Left ventricle myocardium inferior (tissue), 1 donor: ENCODE results near the gene STATH. TPM values are rescaled to one million over a fixed set of nuclear protein-coding genes. Genes with fewer than 3 reads are reported as not detected.
"Not testable (repeated sequence)": the region's sequence is repeated elsewhere in the genome, so short reads cannot be mapped to it uniquely, and the experiment has no call there.

ENCODE experiments used
- DNase-seq: peaks from one replicate; pipeline ENCODE4 v3.0.0-alpha.2; 2020
- H3K27ac ChIP-seq: fragments of 200-600 bp; replicated peaks from 2 replicates; pipeline ENCODE4 v1.8.0; 2021
- H3K27me3 ChIP-seq: fragments of 200-600 bp; 2 replicates; pipeline ENCODE4 v1.8.0; 2021; ENCODE audit warnings: low read depth
- H3K36me3 ChIP-seq: fragments of 200-600 bp; 2 replicates; pipeline ENCODE4 v1.8.0; 2021
- H3K4me1 ChIP-seq: fragments of 200-600 bp; 2 replicates; pipeline ENCODE4 v1.8.0; 2021
- H3K4me3 ChIP-seq: fragments of 200-600 bp; 2 replicates; pipeline ENCODE4 v1.8.0; 2021; ENCODE audit warnings: mild to moderate bottlenecking, moderate library complexity
- H3K9me3 ChIP-seq: fragments of 200-600 bp; replicated peaks from 2 replicates; pipeline ENCODE4 v1.8.0; 2021
- CTCF ChIP-seq: fragments of 200-600 bp; IDR thresholded peaks from 2 replicates; pipeline ENCODE4 v1.8.0; 2021; ENCODE audit warnings: antibody characterized with exemption, mild to moderate bottlenecking, borderline replicate concordance
- intact Hi-C: fragments of 100-400 bp; cut with micrococcal nuclease; formaldehyde crosslinking; loops from one replicate; pipeline ENCODE4 v1.11.0; 2022
- total RNA-seq: library from RNA; stranded (reverse); fragmentation: NEBNext Ultra II Directional; extraction: Animal tissue kit (Norgen Biotek cat#: 25700); gene quantifications from one replicate; pipeline ENCODE4 v1.2.1, GENCODE V29; 2021
- donor health status: DM: no; HTN: yes; CAD: no; lungs with severe emphysema.

Gene STATH
- total RNA-seq, 1 donor from 2014 or later: not detected

DNA sequence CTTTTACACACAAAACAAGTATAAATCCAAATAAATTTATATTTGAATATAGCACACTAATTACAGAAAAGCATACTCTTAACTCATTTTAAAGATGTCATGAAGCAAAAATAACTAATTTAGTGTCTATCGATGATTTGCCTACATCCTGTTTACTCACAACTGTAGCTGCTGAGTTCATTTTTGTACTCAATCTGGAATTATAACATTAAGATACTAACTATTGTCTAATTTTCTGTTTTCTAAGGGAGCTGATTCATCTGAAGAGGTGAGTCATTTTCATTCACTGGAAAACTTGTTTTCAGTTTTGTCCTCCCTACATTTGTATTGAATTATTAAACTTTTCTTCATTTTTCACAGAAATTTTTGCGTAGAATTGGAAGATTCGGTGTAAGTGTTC is 3.7 kb downstream of the STATH start:
- no peak for DNase-seq
- intact Hi-C loops: no loop called here

DNA sequence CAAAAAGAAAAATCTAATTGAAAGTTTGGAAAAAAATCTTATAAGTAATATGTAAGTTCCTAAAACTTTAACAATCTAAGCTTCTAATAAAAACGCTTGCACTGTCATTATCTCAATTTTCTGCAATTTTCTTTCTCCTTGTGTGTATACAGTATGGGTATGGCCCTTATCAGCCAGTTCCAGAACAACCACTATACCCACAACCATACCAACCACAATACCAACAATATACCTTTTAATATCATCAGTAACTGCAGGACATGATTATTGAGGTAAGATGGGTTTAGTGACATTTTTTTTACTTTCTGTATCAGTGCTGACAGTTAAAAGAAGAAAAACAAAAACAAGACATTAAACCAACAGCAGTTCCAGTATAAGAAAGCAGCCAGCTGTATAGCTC is 4.9 kb downstream of the STATH start:
- Histone ChIP-seq H3K9me3 (no peaks in the 10 kb centered on the region), H3K27me3 (no peaks in the 10 kb centered on the region), H3K36me3 (no peaks in the 10 kb centered on the region), H3K27ac (no peak overlapping the region), H3K4me1 (no peaks in the 10 kb centered on the region), H3K4me3 (no peak overlapping the region)
- TF ChIP-seq CTCF: no peak
- intact Hi-C loops: no loop called here
- no peak for DNase-seq

More for the DNA sequence above, 3.7 kb downstream of the STATH start:
- H3K4me1 ChIP-seq: no peaks in the 10 kb centered on the region
- H3K27ac ChIP-seq: no peak overlapping the region
- no peak for TF ChIP-seq CTCF
- no peaks in the 10 kb centered on the region for H3K36me3 ChIP-seq
- H3K9me3 ChIP-seq: no peaks in the 10 kb centered on the region
- no peaks in the 10 kb centered on the region for H3K27me3 ChIP-seq
- H3K4me3 ChIP-seq: no peak overlapping the region

DNA sequence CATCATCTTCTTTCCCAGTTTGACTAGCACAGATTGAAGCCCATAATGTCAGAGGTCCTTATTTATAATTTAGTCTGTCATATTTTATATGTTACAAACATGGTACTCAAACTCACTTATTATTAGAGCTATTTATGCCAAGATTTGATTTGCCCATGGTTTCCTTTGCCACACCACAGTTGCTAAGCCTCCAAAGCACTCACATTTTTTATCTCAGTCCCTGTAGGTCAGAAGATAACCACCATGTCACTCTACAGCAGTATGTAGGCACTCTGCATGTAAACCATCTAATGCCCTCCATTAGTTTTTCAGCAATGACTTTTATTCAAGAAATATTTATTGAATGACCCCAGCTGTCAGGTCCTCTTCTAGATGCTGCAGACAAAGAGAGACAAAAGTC is 6.7 kb downstream of the STATH start:
- Histone ChIP-seq H3K27me3 (no peaks in the 10 kb centered on the region), H3K4me1 (no peaks in the 10 kb centered on the region), H3K9me3 (no peaks in the 10 kb centered on the region), H3K36me3 (no peaks in the 10 kb centered on the region), H3K27ac (no peak overlapping the region), H3K4me3 (no peak overlapping the region)
- TF ChIP-seq CTCF: no peak
- intact Hi-C loops: no loop called here
- no peak for DNase-seq

DNA sequence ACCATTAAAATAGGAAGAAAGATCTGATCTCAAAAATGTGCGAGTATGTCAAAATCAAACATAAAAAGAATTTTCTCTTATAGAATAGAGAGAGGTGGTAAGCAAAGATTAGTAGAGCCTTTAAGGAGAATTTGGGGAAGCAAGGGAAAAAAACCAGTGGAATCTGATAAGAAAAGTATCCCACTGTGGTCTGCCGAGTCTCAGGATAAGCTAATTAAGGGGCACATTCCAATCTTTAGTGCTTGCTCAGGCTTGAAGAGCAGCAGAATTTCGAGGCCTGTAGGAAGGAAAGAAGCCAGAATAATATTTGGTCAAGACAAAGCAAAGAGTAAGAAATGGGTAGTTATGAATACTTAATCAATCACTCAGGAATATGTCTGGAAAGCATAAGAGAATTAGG is 13.0 kb downstream of the STATH start:
- Histone ChIP-seq H3K4me3 (no peak overlapping the region), H3K36me3 (no peaks in the 10 kb centered on the region), H3K27me3 (no peaks in the 10 kb centered on the region), H3K27ac (no peak overlapping the region), H3K9me3 (peaks cover 7% of the 10 kb centered on the region), H3K4me1 (no peaks in the 10 kb centered on the region)
- no peak for TF ChIP-seq CTCF
- intact Hi-C loops: no loop called here
- no peak for DNase-seq

DNA sequence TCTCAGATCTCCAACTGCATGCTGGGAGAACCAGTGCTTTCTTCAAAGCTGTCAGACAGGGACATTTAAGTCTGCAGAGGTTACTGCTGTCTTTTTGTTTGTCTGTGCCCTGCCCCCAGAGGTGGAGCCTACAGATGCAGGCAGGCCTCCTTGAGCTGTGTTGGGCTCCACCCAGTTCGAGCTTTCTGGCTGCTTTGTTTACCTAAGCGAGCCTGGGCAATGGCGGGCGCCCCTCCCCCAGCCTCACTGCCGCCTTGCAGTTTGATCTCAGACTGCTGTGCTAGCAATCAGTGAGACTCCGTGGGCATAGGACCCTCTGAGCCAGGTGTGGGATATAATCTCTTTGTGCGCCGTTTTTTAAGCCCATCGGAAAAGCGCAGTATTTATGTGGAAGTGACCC is 23.2 kb downstream of the STATH start:
- H3K27me3 ChIP-seq, intact Hi-C loops, DNase-seq, H3K4me1 ChIP-seq, H3K36me3 ChIP-seq, H3K4me3 ChIP-seq, H3K27ac ChIP-seq: not testable (repeated sequence)
- peaks cover 10% of the 10 kb centered on the region for H3K9me3 ChIP-seq

DNA sequence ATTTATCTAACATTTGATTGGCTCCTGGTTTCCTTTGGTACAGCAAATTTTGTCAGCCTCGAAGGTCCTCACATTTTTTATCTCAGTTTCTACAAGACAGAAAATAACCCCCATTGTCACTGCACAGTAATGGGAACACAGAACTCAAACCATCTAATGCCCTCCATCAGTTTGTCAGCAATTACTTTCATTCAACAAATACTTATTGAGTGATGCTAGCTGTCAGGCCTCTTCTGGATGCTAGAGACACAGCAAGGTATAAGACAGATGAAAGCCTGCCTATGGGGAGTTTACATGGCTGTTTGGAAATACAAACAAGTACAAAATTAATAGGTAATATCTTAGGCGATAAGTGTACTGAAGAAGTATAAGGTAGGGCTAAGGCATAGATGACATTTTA is 27.5 kb downstream of the STATH start:
- Histone ChIP-seq H3K36me3 (no peaks in the 10 kb centered on the region), H3K27me3 (no peaks in the 10 kb centered on the region), H3K4me3 (no peak overlapping the region), H3K27ac (no peak overlapping the region), H3K4me1 (no peaks in the 10 kb centered on the region), H3K9me3 (no peaks in the 10 kb centered on the region)
- TF ChIP-seq CTCF: no peak
- no peak for DNase-seq
- intact Hi-C loops: no loop called here
